ENCODE measurements around the gene CREBZF. TPM values are rescaled to one million over a fixed set of nuclear protein-coding genes. Genes with fewer than 3 reads are reported as not detected.
A peak's percentile ranks its signal among the peaks of the same experiment; 100 is the strongest.

Gene CREBZF
- total and polyA plus RNA-seq, 9 of the 15 experiments (the other 6 are each of a cell fraction or from before 2014, with no cell fraction given) = 7.2 to 70.2 (median 40.5) TPM

DNA sequence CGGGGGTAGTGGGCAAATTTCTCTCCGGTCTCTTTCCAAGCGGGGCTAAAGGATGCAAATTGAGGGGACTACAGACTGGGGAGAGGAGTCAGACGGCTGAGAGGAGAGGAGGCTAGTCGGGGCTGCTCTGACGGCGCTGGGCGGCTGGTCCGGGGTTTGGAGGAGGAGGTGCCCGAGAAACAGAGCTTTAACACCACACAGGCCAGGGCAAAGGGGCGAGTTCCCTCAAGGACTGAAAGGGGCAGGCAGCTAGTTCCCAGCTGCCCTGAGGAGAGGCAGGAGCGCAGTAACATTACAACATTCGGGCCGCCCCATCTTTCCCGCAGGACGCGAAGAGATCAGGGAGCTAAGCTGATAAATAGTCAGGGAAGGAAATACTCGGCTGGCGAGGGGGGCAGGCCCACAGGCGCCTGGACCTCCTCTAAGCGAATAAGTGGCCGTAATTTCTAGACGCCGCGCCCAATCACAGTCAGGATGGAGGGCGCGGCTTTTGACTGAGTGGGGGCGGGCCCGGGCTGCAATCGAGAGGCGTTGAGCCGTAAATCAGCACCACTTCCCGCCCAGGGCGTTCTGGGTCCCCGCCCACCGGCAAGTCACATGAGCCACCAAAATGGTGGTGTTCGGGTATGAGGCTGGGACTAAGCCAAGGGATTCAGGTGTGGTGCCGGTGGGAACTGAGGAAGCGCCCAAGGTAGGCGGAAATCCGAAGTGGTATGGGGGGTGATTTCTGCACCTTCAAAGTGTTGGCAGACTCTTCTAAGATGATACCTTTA is 36.7 kb downstream of the CREBZF start, which contains the start of gene TMEM126B (continued):
- peak; percentile 15; the same call in 1 of the 2 replicates for TF ChIP-seq JUN (IDR thresholded peaks at IDR 0.05; ENCODE audit: borderline replicate concordance, low read depth, low read length)
- no peak for TF ChIP-seq JUN (CRISPR knock-in tag; IDR thresholded peaks at IDR 0.05; ENCODE audit: borderline replicate concordance)
- 0 out of 2 replicates have a peak, but pooled peaks have one; percentile 31 for TF ChIP-seq SMAD4 (CRISPR knock-in tag; conservative IDR thresholded peaks at IDR 0.05)
- no peak for TF ChIP-seq SRSF9 (IDR thresholded peaks at IDR 0.05; ENCODE audit: borderline replicate concordance, low read depth, low read length)
- TF ChIP-seq BRCA1 (IDR thresholded peaks at IDR 0.05) = no peak
- no peak for TF ChIP-seq BRCA1 (CRISPR knock-in tag; IDR thresholded peaks at IDR 0.05)
- TF ChIP-seq GATAD2B (IDR thresholded peaks at IDR 0.05; ENCODE audit: borderline replicate concordance) = no peak
- TF ChIP-seq, protein P1, sequence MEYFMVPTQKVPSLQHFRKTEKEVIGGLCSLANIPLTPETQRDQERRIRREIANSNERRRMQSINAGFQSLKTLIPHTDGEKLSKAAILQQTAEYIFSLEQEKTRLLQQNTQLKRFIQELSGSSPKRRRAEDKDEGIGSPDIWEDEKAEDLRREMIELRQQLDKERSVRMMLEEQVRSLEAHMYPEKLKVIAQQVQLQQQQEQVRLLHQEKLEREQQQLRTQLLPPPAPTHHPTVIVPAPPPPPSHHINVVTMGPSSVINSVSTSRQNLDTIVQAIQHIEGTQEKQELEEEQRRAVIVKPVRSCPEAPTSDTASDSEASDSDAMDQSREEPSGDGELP (CRISPR knock-in tag; IDR thresholded peaks at IDR 0.05; ENCODE audit: borderline replicate concordance) = peak; percentile 77
- TF ChIP-seq, protein P2, sequence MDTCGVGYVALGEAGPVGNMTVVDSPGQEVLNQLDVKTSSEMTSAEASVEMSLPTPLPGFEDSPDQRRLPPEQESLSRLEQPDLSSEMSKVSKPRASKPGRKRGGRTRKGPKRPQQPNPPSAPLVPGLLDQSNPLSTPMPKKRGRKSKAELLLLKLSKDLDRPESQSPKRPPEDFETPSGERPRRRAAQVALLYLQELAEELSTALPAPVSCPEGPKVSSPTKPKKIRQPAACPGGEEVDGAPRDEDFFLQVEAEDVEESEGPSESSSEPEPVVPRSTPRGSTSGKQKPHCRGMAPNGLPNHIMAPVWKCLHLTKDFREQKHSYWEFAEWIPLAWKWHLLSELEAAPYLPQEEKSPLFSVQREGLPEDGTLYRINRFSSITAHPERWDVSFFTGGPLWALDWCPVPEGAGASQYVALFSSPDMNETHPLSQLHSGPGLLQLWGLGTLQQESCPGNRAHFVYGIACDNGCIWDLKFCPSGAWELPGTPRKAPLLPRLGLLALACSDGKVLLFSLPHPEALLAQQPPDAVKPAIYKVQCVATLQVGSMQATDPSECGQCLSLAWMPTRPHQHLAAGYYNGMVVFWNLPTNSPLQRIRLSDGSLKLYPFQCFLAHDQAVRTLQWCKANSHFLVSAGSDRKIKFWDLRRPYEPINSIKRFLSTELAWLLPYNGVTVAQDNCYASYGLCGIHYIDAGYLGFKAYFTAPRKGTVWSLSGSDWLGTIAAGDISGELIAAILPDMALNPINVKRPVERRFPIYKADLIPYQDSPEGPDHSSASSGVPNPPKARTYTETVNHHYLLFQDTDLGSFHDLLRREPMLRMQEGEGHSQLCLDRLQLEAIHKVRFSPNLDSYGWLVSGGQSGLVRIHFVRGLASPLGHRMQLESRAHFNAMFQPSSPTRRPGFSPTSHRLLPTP (IDR thresholded peaks at IDR 0.05; ENCODE audit: borderline replicate concordance, extremely low read depth, insufficient read length) = no peak
- TF ChIP-seq, protein P3, sequence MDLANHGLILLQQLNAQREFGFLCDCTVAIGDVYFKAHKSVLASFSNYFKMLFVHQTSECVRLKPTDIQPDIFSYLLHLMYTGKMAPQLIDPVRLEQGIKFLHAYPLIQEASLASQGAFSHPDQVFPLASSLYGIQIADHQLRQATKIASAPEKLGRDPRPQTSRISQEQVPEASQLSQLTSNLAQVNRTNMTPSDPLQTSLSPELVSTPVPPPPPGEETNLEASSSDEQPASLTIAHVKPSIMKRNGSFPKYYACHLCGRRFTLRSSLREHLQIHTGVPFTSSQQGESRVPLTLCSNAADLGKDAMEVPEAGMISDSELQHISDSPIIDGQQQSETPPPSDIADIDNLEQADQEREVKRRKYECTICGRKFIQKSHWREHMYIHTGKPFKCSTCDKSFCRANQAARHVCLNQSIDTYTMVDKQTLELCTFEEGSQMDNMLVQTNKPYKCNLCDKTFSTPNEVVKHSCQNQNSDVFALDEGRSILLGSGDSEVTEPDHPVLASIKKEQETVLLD (IDR thresholded peaks at IDR 0.05) = peak; percentile 21; the same call in 1 of the 2 replicates
- TF ChIP-seq EGR1 (conservative IDR thresholded peaks at IDR 0.05) = 0 out of 2 replicates have a peak, but pooled peaks have one; percentile 19
- peak; percentile 24 for TF ChIP-seq NFYB (IDR thresholded peaks at IDR 0.05; ENCODE audit: extremely low read depth, insufficient read length)
- TF ChIP-seq EP400 (IDR thresholded peaks at IDR 0.05) = peak; percentile 77
- peak; percentile 45; the same call in 1 of the 2 replicates for TF ChIP-seq ARID2 (IDR thresholded peaks at IDR 0.05)
- no peak for TF ChIP-seq HMG20B (CRISPR knock-in tag; IDR thresholded peaks at IDR 0.05)
- TF ChIP-seq HEY1 (CRISPR knock-in tag; IDR thresholded peaks at IDR 0.05; ENCODE audit: borderline replicate concordance) = no peak
- TF ChIP-seq LARP7 (IDR thresholded peaks at IDR 0.05) = no peak
- TF ChIP-seq ZNF668 (CRISPR knock-in tag; IDR thresholded peaks at IDR 0.05) = no peak
- 0 out of 2 replicates have a peak, but pooled peaks have one; percentile 23 for TF ChIP-seq FOXP1 (CRISPR knock-in tag; IDR thresholded peaks at IDR 0.05)
- peak; percentile 92 for TF ChIP-seq KLF1 (tag; IDR thresholded peaks at IDR 0.05)
- TF ChIP-seq MECOM (CRISPR knock-in tag; IDR thresholded peaks at IDR 0.05) = no peak

Data from K562 (cell line).